ENCODE data around the gene NME5. TPM values are rescaled to one million over a fixed set of nuclear protein-coding genes. Genes with fewer than 3 reads are reported as not detected.

Gene NME5
- total and polyA plus RNA-seq, 2 of the 13 experiments (the other 11 are each of a cell fraction or from before 2014, with no cell fraction given) = 0.18 TPM; not detected in 1

DNA sequence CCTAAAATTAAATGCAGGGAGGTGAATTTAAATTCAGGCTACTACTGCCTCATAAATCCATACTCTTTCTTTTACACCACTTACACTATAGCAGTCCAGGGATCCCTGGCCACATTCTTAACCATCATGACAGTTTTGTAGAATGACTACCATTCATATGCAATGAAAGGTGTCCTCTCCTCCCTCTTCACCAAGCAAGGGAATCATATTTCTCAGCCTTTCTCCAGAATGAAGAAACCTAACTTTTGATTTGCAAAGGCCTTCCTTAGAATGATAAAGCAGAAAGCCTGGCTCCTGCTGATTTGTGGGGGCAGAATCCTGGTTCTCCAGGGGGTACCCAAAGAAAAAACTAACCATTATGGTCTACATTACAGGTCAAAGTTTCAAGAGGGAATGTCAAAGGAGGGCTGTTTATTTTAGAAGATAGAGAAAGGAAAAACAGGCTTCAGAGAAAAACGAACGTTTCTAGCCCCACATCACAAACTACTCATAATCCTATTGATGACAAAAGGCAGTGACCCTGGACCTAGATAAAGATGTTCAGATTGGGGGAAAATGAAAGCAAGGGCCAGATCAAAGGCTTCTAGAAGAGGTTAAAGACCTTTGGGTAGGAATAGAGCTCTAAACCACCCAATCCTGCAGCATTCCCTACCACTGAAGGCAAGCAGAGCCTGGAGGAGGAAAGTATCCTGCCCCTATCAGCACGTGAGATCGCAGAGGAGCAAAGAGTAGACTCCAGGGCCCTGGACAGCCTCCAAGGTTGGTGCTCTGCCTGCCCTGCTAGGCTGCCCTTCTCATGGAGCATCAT, 43.9 kb downstream of the NME5 start (continued):
- TF ChIP-seq CREM (IDR thresholded peaks at IDR 0.05) = peak; percentile 76
- no peak for TF ChIP-seq CREM (CRISPR knock-in tag; IDR thresholded peaks at IDR 0.05)
- no peak for TF ChIP-seq MED13 (CRISPR knock-in tag; IDR thresholded peaks at IDR 0.05)
- peak; percentile 39; the same call in 1 of the 2 replicates for TF ChIP-seq HOXA5 (CRISPR knock-in tag; IDR thresholded peaks at IDR 0.05)
- TF ChIP-seq FOSL1 (CRISPR knock-in tag; IDR thresholded peaks at IDR 0.05; ENCODE audit: borderline replicate concordance) = no peak
- TF ChIP-seq, protein P1, sequence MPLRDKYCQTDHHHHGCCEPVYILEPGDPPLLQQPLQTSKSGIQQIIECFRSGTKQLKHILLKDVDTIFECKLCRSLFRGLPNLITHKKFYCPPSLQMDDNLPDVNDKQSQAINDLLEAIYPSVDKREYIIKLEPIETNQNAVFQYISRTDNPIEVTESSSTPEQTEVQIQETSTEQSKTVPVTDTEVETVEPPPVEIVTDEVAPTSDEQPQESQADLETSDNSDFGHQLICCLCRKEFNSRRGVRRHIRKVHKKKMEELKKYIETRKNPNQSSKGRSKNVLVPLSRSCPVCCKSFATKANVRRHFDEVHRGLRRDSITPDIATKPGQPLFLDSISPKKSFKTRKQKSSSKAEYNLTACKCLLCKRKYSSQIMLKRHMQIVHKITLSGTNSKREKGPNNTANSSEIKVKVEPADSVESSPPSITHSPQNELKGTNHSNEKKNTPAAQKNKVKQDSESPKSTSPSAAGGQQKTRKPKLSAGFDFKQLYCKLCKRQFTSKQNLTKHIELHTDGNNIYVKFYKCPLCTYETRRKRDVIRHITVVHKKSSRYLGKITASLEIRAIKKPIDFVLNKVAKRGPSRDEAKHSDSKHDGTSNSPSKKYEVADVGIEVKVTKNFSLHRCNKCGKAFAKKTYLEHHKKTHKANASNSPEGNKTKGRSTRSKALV (CRISPR knock-in tag; IDR thresholded peaks at IDR 0.05) = no peak
- TF ChIP-seq, protein P2, sequence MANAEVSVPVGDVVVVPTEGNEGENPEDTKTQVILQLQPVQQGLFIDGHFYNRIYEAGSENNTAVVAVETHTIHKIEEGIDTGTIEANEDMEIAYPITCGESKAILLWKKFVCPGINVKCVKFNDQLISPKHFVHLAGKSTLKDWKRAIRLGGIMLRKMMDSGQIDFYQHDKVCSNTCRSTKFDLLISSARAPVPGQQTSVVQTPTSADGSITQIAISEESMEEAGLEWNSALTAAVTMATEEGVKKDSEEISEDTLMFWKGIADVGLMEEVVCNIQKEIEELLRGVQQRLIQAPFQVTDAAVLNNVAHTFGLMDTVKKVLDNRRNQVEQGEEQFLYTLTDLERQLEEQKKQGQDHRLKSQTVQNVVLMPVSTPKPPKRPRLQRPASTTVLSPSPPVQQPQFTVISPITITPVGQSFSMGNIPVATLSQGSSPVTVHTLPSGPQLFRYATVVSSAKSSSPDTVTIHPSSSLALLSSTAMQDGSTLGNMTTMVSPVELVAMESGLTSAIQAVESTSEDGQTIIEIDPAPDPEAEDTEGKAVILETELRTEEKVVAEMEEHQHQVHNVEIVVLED (CRISPR knock-in tag; IDR thresholded peaks at IDR 0.05; ENCODE audit: borderline replicate concordance) = no peak
- TF ChIP-seq MTF1 (CRISPR knock-in tag; IDR thresholded peaks at IDR 0.05) = no peak
- TF ChIP-seq ZNF768 (CRISPR knock-in tag; IDR thresholded peaks at IDR 0.05) = no peak
- no peak for TF ChIP-seq MIER3 (CRISPR knock-in tag; IDR thresholded peaks at IDR 0.05; ENCODE audit: borderline replicate concordance)
- TF ChIP-seq NFIC (IDR thresholded peaks at IDR 0.05; ENCODE audit: low read length) = peak; percentile 41; the same call in 1 of the 2 replicates
- TF ChIP-seq, protein P3, sequence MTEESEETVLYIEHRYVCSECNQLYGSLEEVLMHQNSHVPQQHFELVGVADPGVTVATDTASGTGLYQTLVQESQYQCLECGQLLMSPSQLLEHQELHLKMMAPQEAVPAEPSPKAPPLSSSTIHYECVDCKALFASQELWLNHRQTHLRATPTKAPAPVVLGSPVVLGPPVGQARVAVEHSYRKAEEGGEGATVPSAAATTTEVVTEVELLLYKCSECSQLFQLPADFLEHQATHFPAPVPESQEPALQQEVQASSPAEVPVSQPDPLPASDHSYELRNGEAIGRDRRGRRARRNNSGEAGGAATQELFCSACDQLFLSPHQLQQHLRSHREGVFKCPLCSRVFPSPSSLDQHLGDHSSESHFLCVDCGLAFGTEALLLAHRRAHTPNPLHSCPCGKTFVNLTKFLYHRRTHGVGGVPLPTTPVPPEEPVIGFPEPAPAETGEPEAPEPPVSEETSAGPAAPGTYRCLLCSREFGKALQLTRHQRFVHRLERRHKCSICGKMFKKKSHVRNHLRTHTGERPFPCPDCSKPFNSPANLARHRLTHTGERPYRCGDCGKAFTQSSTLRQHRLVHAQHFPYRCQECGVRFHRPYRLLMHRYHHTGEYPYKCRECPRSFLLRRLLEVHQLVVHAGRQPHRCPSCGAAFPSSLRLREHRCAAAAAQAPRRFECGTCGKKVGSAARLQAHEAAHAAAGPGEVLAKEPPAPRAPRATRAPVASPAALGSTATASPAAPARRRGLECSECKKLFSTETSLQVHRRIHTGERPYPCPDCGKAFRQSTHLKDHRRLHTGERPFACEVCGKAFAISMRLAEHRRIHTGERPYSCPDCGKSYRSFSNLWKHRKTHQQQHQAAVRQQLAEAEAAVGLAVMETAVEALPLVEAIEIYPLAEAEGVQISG (CRISPR knock-in tag; IDR thresholded peaks at IDR 0.05) = 0 out of 2 replicates have a peak, but pooled peaks have one; percentile 18
- no peak for TF ChIP-seq FOXA1 (IDR thresholded peaks at IDR 0.05)
- peak; percentile 50; the same call in 1 of the 2 replicates for TF ChIP-seq FOXA1 (CRISPR knock-in tag; IDR thresholded peaks at IDR 0.05)
- no peak for TF ChIP-seq MED8 (CRISPR knock-in tag; IDR thresholded peaks at IDR 0.05; ENCODE audit: insufficient replicate concordance)
- peak; percentile 93 for TF ChIP-seq TCF7 (IDR thresholded peaks at IDR 0.05; ENCODE audit: low read depth)
- TF ChIP-seq CBX1 (IDR thresholded peaks at IDR 0.05; ENCODE audit: low read depth) = no peak
- TF ChIP-seq RXRB (CRISPR knock-in tag; IDR thresholded peaks at IDR 0.05; ENCODE audit: borderline replicate concordance) = peak; percentile 76
- TF ChIP-seq SOX6 (IDR thresholded peaks at IDR 0.05) = no peak
- TF ChIP-seq SOX6 (CRISPR knock-in tag; IDR thresholded peaks at IDR 0.05) = peak; percentile 86
- no peak for TF ChIP-seq ZMYM3 (CRISPR knock-in tag; IDR thresholded peaks at IDR 0.05)
- no peak for TF ChIP-seq ELF1 (CRISPR knock-in tag; IDR thresholded peaks at IDR 0.05)
- TF ChIP-seq, protein P4, sequence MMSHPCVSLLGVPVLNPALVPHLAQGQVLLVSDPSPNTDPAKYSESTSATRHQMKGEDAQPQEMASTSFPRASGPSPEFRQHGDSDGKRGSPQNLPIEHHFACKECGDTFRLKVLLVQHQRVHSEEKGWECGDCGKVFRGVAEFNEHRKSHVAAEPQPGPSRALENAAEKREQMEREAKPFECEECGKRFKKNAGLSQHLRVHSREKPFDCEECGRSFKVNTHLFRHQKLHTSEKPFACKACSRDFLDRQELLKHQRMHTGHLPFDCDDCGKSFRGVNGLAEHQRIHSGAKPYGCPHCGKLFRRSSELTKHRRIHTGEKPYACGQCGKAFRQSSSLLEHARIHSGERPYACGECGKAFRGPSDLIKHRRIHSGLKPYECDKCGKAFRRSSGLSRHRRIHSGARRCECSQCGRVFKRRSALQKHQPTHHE (CRISPR knock-in tag; IDR thresholded peaks at IDR 0.05; ENCODE audit: borderline replicate concordance) = no peak
- no peak for TF ChIP-seq NFYC (CRISPR knock-in tag; IDR thresholded peaks at IDR 0.05)
